Stimulated activated memory B cell treated with anti-CD40 and anti-IgM and Interleukin-4, amounts not matched to agents 10 μg/mL and 1 μg/mL and 100 μg/mL, for 72 hours (primary cell): ENCODE measurements around the gene MEIKIN.

Experiments
- ATAC-seq: fragments of 150-1000 bp; cut with Tn5 transposase; 2 replicates; pipeline ENCODE4 v1.10.0; 2021
- H3K27ac Mint-ChIP-seq: one replicate; pipeline ENCODE4 v1.8.0; 2022; ENCODE audit warnings: mild to moderate bottlenecking, mixed read lengths
- H3K27me3 Mint-ChIP-seq: one replicate; pipeline ENCODE4 v1.8.0; 2022; ENCODE audit warnings: mixed read lengths
- H3K36me3 Mint-ChIP-seq: one replicate; pipeline ENCODE4 v1.8.0; 2022; ENCODE audit warnings: mixed read lengths
- H3K4me1 Mint-ChIP-seq: one replicate; pipeline ENCODE4 v1.8.0; 2022; ENCODE audit warnings: mixed read lengths
- H3K4me3 Mint-ChIP-seq: one replicate; pipeline ENCODE4 v1.8.0; 2022; ENCODE audit warnings: mild to moderate bottlenecking, moderate library complexity, mixed read lengths
- H3K9me3 Mint-ChIP-seq: one replicate; pipeline ENCODE4 v1.8.0; 2022; ENCODE audit warnings: mixed read lengths

Gene MEIKIN

DNA sequence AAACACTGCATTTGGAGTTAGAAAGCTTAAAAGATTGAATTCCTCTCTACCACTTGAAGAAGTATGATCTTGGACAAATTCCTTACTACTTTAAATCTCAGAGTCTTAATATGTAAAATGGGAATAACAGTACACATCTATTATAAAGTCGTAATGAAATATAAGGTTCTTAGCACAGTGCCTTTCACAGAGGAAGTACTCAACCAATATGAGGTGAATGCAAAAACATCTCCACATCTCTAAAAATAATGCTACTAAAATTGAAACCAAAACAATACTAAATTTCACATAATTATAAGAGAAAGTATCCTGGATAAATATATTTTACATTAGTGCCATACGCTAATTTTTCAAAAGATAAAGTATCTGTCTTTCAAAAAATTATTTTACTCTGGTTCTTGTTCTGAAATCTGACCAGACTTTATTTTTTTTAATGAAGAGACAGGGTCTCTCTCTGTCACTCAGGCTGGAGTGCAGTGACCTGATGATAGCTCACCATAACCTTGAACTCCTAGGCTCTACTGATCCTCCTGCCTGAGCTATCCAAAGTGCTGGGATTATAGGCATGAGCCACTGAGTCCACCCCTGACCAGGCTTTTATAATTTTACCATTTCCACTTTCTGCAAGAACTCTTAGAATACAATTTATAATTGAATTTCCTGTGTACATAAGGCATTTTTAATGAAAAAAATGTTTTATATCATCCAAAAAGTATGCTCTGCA lies 127.3 kb downstream of the MEIKIN start:
- H3K9me3 Mint-ChIP-seq, result no peaks in the 10 kb centered on the region
- ATAC-seq, result no peak

GRCh38 chr5:131814990-131815389 lies 130.5 kb downstream of the MEIKIN start:
- no peak overlapping the region for H3K4me3 Mint-ChIP-seq

More for the DNA sequence above, 127.3 kb downstream of the MEIKIN start:
- Mint-ChIP-seq H3K4me1 (peaks cover 16% of the 10 kb centered on the region), H3K4me3 (no peak overlapping the region), H3K27me3 (no peaks in the 10 kb centered on the region), H3K27ac (no peak overlapping the region), H3K36me3 (no peaks in the 10 kb centered on the region)

GRCh38 chr5:131812371-131813160 lies 132.9 kb downstream of the MEIKIN start:
- Mint-ChIP-seq H3K4me1 (peaks cover 7% of the 10 kb centered on the region), H3K4me3 (no peak overlapping the region), H3K27me3 (no peaks in the 10 kb centered on the region), H3K9me3 (no peaks in the 10 kb centered on the region), H3K27ac (no peak overlapping the region), H3K36me3 (no peaks in the 10 kb centered on the region)
- ATAC-seq, result no peak

More at GRCh38 chr5:131814990-131815389, 130.5 kb downstream of the MEIKIN start:
- Mint-ChIP-seq H3K27me3 (no peaks in the 10 kb centered on the region), H3K9me3 (no peaks in the 10 kb centered on the region), H3K36me3 (no peaks in the 10 kb centered on the region), H3K4me1 (peaks cover 22% of the 10 kb centered on the region), H3K27ac (no peak overlapping the region)
- no peak for ATAC-seq

- H3K27me3 Mint-ChIP-seq, result no peaks in the 10 kb centered on the region
- H3K27ac Mint-ChIP-seq, result no peak overlapping the region
- no peaks in the 10 kb centered on the region for H3K36me3 Mint-ChIP-seq
- H3K4me3 Mint-ChIP-seq, result no peak overlapping the region
- no peaks in the 10 kb centered on the region for H3K9me3 Mint-ChIP-seq
- ATAC-seq, result no peak
- H3K4me1 Mint-ChIP-seq, result peaks cover 6% of the 10 kb centered on the region
Observed at GRCh38 chr5:131810510-131811249, 134.8 kb downstream of the MEIKIN start.

DNA sequence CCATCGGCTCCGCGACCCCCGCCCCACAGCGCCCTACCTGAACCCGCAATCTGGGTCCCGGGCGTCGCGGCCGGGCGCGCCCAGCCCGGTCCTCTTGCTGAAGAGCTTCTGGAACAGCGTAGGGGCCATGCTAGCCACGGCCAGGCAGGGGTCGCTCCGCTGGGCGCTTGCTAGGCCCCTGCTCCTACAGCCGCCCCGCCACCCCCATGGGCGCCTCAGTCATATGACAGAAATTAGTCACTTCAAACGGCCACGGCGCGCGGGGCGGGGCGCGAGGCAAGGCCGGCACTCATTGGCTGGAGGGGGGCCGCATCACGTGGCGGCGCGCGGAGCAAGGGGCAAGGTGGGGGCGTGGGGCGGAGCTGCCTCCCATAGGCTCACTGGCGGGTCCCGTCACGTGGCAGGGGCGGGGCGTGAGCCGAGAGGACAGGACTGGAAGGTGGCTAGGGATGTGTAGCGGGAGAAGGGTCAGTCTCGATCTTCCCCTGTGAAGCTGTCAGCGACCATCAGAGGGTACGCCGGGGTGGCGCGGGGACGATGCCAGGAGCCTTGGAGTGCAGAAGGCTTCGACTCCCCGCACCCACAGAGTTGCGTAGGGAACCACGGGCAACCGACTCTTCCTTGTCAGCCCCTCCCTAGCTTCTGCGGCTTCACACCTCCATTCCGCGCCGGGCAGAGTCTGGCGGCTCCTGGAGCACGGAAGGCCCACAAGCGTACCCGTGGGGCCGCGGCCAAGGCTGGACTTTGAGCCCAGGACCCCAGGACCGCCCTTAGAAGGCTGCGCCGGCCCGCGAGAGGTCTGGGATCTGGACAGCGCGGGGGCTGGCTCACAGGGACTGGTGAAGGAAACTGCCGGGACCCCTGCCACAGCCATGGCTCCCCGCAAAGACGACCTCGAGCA lies 148.4 kb downstream of the MEIKIN start, which contains the start of gene FNIP1:
TSS of gene FNIP1 (minus strand) at position 225 of the 901 bp plus-strand sequence. CDS start at position 129, 96 bp downstream.
- Mint-ChIP-seq H3K4me1 (peaks cover 21% of the 10 kb centered on the region), H3K36me3 (peaks cover 4% of the 10 kb centered on the region), H3K4me3 (peak within 1 kb of the TSS; percentile 98), H3K9me3 (no peaks in the 10 kb centered on the region), H3K27ac (peak within 1 kb of the TSS; percentile 96), H3K27me3 (no peaks in the 10 kb centered on the region)
- ATAC-seq, result peak; percentile 98

- Mint-ChIP-seq H3K27ac (peak overlapping the region; percentile 96), H3K27me3 (no peaks in the 10 kb centered on the region), H3K36me3 (peaks cover 4% of the 10 kb centered on the region), H3K9me3 (no peaks in the 10 kb centered on the region), H3K4me3 (peak overlapping the region; percentile 98), H3K4me1 (peaks cover 25% of the 10 kb centered on the region)
- ATAC-seq, result peak; percentile 49
Observed at GRCh38 chr5:131795879-131796792, 149.3 kb downstream of the MEIKIN start.

- ATAC-seq, result no peak
- peak overlapping the region; percentile 98 for H3K4me3 Mint-ChIP-seq
- H3K27me3 Mint-ChIP-seq, result no peaks in the 10 kb centered on the region
- peak overlapping the region; percentile 96 for H3K27ac Mint-ChIP-seq
- peaks cover 34% of the 10 kb centered on the region for H3K4me1 Mint-ChIP-seq
- peaks cover 10% of the 10 kb centered on the region for H3K36me3 Mint-ChIP-seq
- H3K9me3 Mint-ChIP-seq, result no peaks in the 10 kb centered on the region
Observed at GRCh38 chr5:131795228-131795627, 150.2 kb downstream of the MEIKIN start.

- peaks cover 38% of the 10 kb centered on the region for H3K4me1 Mint-ChIP-seq
- peaks cover 14% of the 10 kb centered on the region for H3K36me3 Mint-ChIP-seq
- no peaks in the 10 kb centered on the region for H3K27me3 Mint-ChIP-seq
- no peaks in the 10 kb centered on the region for H3K9me3 Mint-ChIP-seq
- peak overlapping the region; percentile 15 for H3K4me3 Mint-ChIP-seq
- H3K27ac Mint-ChIP-seq, result no peak overlapping the region
- ATAC-seq, result no peak
Observed at GRCh38 chr5:131794586-131794985, 150.9 kb downstream of the MEIKIN start.

DNA sequence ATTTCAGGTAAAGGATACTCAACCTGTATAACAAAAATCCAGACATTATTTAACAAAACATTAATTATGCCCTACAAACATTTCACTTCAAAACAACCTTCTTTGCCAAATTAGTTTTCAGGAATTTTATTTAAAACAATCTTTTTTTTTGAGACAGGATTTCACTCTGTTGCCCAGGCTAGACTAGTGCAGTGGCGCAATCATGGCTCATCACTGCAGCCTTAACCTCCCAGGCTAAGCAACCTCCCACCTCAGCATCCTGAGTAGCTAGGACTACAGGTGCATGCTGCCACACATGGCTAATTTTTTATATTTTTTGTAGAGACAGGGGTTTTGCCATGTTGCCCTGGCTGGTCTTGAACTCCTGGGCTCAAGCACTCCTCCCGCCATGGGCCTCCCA lies 152.6 kb downstream of the MEIKIN start:
- Mint-ChIP-seq H3K4me3 (no peak overlapping the region), H3K27ac (no peak overlapping the region), H3K36me3 (peaks cover 20% of the 10 kb centered on the region), H3K9me3 (no peaks in the 10 kb centered on the region), H3K27me3 (no peaks in the 10 kb centered on the region), H3K4me1 (peaks cover 44% of the 10 kb centered on the region)
- no peak for ATAC-seq

DNA sequence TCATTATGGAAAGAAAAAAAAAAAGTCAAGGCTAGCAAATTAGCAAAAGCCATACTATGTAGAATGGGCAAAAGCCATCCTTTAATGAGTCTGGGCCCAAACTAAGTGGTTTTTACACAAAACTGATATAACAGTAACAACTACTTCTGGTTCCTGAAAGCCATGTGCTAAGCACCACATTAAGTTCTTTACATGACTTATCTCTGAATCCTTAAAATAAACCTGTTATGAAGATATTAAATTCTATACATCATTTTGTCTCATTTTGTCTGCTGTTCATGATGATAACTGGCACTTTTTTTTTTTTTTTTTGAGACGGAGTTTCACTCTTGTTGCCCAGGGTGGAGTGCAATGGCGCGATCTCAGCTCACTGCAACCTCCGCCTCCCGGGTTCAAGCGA lies 153.6 kb downstream of the MEIKIN start:
- Mint-ChIP-seq H3K4me3 (no peak overlapping the region), H3K27me3 (no peaks in the 10 kb centered on the region), H3K36me3 (peaks cover 24% of the 10 kb centered on the region), H3K27ac (no peak overlapping the region), H3K9me3 (no peaks in the 10 kb centered on the region), H3K4me1 (peaks cover 55% of the 10 kb centered on the region)
- ATAC-seq, result no peak

DNA sequence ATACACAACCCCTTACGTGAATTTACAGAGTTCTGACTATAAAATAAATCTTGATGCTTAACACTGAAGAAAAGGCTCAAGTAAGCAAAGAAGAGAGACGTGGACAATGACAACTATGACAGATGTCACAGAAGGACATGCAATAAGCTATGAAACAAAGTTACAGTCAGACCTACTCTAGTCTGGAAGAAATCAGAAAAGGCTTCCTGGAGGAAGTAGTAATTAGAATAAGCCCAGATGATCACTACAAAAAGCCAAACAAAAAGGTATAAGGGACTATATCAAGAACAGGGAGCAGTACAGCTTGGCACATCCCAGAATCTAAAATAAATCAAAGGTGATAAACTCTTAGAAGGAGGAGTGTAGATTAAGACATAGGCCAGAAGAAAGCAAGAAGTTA lies 154.9 kb downstream of the MEIKIN start:
- Mint-ChIP-seq H3K9me3 (no peaks in the 10 kb centered on the region), H3K4me3 (no peak overlapping the region), H3K27ac (no peak overlapping the region), H3K27me3 (no peaks in the 10 kb centered on the region), H3K36me3 (peaks cover 24% of the 10 kb centered on the region), H3K4me1 (peaks cover 54% of the 10 kb centered on the region)
- ATAC-seq, result no peak

GRCh38 chr5:131789765-131790164 lies 155.7 kb downstream of the MEIKIN start:
- Mint-ChIP-seq H3K4me3 (no peak overlapping the region), H3K27ac (no peak overlapping the region), H3K9me3 (no peaks in the 10 kb centered on the region), H3K4me1 (peaks cover 46% of the 10 kb centered on the region), H3K27me3 (no peaks in the 10 kb centered on the region), H3K36me3 (peaks cover 24% of the 10 kb centered on the region)
- ATAC-seq, result no peak

GRCh38 chr5:131787736-131788135 lies 157.7 kb downstream of the MEIKIN start:
- H3K4me1 Mint-ChIP-seq, result peaks cover 53% of the 10 kb centered on the region
- no peak overlapping the region for H3K27ac Mint-ChIP-seq
- ATAC-seq, result no peak
- no peaks in the 10 kb centered on the region for H3K27me3 Mint-ChIP-seq
- peaks cover 27% of the 10 kb centered on the region for H3K36me3 Mint-ChIP-seq
- no peaks in the 10 kb centered on the region for H3K9me3 Mint-ChIP-seq
- no peak overlapping the region for H3K4me3 Mint-ChIP-seq
